Duodenal mucosa (tissue), 2 donors: ENCODE measurements around the gene IFT22.
"Not testable (repeated sequence)": the region's sequence is repeated elsewhere in the genome, so short reads cannot be mapped to it uniquely, and the experiment has no call there.

Source experiments
- H3K27ac ChIP-seq: one replicate; pipeline ENCODE4 v1.7.0; 2013; ENCODE audit warnings: low read depth, low read length
- H3K27me3 ChIP-seq, 2 donors: one replicate each; pipeline ENCODE4 v1.7.0; 2013; ENCODE audit warnings: low read length in 2 of 2, control low read depth in 1 of 2; ENCODE audit not compliant: insufficient read depth in 2 of 2, control insufficient read depth in 1 of 2
- H3K36me3 ChIP-seq, 2 donors: one replicate each; pipeline ENCODE4 v1.7.0; 2013; ENCODE audit warnings: low read length in 2 of 2, control low read depth in 1 of 2; ENCODE audit not compliant: insufficient read depth in 2 of 2, control insufficient read depth in 1 of 2
- H3K4me1 ChIP-seq, 2 donors: one replicate each; pipeline ENCODE4 v1.7.0; 2013; ENCODE audit warnings: low read length in 2 of 2, control low read depth in 1 of 2; ENCODE audit not compliant: insufficient read depth in 2 of 2, control insufficient read depth in 1 of 2
- H3K4me3 ChIP-seq, 2 donors: one replicate each; pipeline ENCODE4 v1.7.0; 2013; ENCODE audit warnings: low read length in 2 of 2, low read depth in 1 of 2
- H3K9ac ChIP-seq, 2 donors: one replicate each; pipeline ENCODE4 v1.7.0; 2013; ENCODE audit warnings: low read length in 2 of 2, low read depth in 1 of 2
- H3K9me3 ChIP-seq, 2 donors: one replicate each; pipeline ENCODE4 v1.7.0; 2013; ENCODE audit warnings: low read length in 2 of 2, control low read depth in 1 of 2; ENCODE audit not compliant: control insufficient read depth in 1 of 2

The IFT22 gene

DNA sequence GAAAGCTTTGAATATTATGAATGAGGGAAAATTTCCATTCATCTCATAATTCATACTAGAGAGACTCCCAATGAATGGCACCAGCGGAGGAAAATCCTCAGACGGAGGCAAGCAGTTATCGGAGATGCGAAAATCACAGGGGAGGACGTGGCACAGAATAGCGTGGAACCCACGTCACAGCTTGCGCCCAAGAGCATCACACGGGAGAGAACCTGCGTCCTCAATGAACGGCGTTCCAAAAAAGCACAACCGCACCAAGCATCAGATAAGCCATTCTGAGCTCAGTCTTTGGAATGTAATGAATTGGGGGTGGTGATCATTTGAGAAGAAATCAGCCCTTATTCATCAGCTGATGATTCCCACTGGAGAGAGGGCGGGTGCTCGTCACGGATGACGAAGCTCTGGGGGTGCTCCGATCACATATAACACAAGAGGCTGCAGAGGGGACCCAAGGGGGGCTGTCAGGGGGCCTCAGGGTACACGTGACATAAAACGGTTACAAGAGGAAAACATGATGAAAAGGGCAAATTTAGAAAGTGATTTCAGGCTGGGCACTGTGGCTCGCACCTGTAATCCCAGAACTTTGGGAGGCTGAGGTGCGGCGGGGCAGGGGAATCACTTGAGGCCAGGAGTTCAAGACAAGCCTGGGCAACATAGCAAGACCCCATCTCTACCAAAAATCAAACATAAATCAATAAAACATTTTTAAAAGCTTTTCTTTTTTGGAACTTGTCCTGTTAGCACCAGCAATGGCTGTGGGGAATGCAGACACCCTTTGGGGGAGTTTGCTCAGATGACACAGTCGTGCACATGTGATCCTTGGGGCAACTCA is 42.9 kb downstream of the IFT22 start:
- Histone ChIP-seq H3K4me1 (peaks cover 0 to 4% of the 10 kb centered on the region in 2 donors), H3K27me3 (no peaks in the 10 kb centered on the region), H3K9me3 (no peaks in the 10 kb centered on the region), H3K9ac (no peak overlapping the region), H3K27ac (no peak overlapping the region), H3K4me3 (no peak overlapping the region), H3K36me3 (no peaks in the 10 kb centered on the region)

DNA sequence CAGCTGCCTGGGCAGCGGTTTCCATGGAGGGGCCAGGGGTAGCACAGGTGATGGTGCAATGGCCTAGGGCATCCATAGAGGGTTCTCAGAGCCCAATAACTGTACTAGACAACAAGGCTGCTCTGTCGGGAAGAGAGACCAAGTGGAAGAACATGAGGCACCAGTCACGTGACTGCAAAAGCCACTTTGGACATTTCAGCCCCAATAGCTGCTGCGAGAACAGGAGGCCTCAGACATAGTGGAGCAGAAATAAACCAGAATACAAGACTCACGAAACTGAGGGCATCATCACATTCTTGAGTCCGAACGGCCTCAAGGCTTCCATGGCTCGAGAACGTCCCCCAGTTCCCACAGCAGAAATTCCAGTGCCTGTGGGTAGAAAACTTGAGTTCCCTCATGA is 44.5 kb downstream of the IFT22 start:
- H3K36me3 ChIP-seq: no peaks in the 10 kb centered on the region
- H3K4me1 ChIP-seq: no peaks in the 10 kb centered on the region
- H3K27ac ChIP-seq: no peak overlapping the region
- no peak overlapping the region for H3K9ac ChIP-seq
- H3K4me3 ChIP-seq: no peak overlapping the region
- H3K9me3 ChIP-seq: no peaks in the 10 kb centered on the region
- H3K27me3 ChIP-seq: no peaks in the 10 kb centered on the region

DNA sequence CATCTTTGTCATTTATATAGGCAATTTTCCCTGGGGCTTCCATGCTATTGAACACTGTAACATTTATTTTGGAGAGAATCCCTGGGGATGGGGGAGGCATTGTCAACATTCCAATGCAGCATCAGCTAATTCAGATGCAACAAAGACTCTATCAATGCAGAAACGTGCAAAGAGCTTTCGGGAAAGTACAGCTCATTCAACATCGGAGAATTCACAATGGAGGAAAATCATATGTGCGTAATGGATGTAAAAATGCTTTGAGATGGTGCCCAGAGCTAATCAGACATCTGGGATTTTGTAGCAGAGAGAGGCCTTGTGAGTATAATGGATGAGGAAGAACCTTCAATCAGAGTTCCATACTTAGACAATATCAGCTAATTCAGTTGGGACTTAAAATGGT is 48.4 kb downstream of the IFT22 start:
- H3K36me3 ChIP-seq: no peaks in the 10 kb centered on the region
- no peaks in the 10 kb centered on the region for H3K9me3 ChIP-seq
- no peaks in the 10 kb centered on the region for H3K4me1 ChIP-seq
- no peak overlapping the region for H3K4me3 ChIP-seq
- H3K27me3 ChIP-seq: no peaks in the 10 kb centered on the region
- H3K27ac ChIP-seq: no peak overlapping the region
- no peak overlapping the region for H3K9ac ChIP-seq

DNA sequence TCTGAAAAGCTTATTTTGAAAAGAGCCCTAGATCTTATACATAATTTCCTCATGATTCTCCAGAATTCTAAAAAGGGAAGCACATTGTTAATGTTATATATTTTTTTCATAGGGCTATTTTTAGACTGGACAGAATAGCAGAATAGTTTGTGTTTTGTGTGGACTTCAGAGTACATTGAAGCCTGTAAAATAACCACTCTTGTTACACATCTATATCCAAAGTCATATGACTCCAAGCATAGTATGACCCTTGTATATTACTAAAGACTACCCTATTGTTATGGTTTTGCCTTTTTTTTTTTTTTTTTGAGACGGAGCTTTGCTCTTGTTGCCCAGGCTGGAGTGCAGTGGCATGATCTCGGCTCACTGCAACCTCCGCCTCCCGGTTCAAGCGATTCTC is 50.6 kb downstream of the IFT22 start:
- Histone ChIP-seq H3K9me3 (no peaks in the 10 kb centered on the region), H3K4me1 (no peaks in the 10 kb centered on the region), H3K4me3 (no peak overlapping the region), H3K27me3 (no peaks in the 10 kb centered on the region), H3K27ac (no peak overlapping the region), H3K36me3 (no peaks in the 10 kb centered on the region), H3K9ac (no peak overlapping the region)

DNA sequence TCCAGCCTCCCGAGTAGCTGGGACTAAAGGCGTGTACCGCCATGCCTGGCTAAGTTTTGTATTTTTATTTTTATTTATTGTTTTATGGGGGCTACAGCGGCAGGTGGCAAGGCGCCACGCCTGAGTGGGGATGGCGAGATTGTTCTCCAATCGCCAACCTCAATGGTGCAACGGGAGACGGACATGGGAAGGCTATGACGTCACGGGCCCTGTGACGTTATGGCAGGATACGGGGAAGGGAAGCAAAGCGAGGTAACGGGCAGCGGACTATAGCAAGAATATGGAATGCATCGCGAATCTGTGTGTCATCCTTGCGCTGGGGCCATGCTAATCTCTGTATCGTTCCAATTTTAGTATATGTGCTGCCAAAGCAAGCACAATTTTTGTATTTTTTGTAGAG is 51.9 kb downstream of the IFT22 start:
- Histone ChIP-seq H3K27me3 (no peaks in the 10 kb centered on the region), H3K27ac (no peak overlapping the region), H3K9me3 (no peaks in the 10 kb centered on the region), H3K4me3 (no peak overlapping the region), H3K36me3 (no peaks in the 10 kb centered on the region), H3K9ac (no peak overlapping the region), H3K4me1 (no peaks in the 10 kb centered on the region)

DNA sequence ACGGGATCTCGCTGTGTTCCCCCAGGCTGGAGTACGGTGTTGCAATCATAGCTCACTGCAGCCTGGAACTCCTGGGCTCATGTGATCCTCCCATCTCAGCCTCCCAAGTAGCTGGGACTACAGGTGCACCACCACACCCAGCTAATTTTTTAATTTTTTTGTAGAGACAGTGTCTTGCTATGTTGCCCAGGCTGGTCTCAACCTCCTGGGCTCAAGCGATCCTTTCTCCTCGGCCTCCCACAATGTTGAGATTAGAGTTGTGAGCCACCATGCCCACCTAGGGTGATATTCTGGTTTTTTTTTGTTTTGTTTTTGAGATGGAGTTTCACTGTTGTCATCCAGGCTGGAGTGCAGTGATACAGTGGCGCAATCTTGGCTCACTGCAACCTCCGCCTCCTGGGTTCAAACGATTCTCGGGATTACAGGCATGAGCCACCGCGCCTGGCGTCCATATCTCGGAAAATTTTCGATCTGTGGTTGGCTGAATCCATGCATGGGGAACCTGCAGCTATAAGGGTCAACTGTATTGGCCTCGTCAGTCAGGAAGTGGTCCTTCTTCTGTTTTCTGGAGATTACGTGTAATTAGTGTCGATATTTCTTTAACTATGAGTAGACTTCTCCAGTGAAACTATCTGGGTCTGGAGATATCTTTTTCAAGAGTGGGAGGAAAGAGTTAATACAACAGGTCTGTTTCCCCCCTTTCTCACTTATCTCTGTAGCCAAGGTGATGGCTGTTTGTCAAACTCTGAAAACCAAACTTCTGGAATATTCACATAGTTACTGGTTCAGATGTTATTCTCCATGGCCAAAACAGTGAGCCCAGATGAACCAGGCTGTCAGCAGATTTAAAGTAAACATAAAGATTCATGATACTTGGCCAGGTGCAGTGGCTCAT is 55.7 kb downstream of the IFT22 start:
- H3K4me1 ChIP-seq: no peaks in the 10 kb centered on the region
- no peaks in the 10 kb centered on the region for H3K36me3 ChIP-seq
- no peaks in the 10 kb centered on the region for H3K9me3 ChIP-seq
- H3K9ac ChIP-seq: no peak overlapping the region
- no peaks in the 10 kb centered on the region for H3K27me3 ChIP-seq
- no peak overlapping the region for H3K27ac ChIP-seq
- no peak overlapping the region for H3K4me3 ChIP-seq

DNA sequence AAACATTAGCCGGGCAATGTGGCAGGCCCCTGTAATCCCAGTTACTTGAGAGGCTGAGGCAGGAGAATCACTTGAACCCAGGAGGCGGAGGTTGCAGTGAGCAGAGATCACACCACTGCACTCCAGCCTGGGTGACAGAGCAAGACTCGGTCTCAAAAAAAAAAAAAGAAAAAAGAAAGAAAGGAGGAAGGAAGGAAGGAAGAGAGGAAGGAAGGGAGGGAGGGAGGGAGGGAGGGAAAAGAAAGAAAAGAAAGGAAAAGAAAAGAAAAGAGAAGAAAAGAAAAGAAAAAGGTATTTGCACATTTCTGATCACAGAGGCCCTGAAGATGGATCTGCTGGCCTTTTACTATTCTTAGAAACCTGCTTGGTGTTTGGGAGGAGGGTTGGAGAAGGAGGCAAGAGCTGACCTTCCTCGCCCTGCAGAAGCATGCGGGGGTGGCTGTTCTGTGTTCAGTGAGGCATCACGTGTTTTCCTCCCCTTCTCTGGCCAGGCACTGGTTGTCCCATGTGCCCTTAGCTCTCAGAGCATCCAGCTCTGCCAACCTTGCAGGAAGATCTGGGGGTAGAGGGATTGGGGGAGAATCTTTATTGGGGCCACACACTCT is 57.4 kb downstream of the IFT22 start:
- not testable (repeated sequence) for H3K4me1 ChIP-seq, H3K27ac ChIP-seq, H3K27me3 ChIP-seq, H3K9ac ChIP-seq, H3K36me3 ChIP-seq, H3K9me3 ChIP-seq, H3K4me3 ChIP-seq
